NOMO-1 (cell line): ENCODE measurements around the gene PRPF40B.
"Not testable (repeated sequence)": the region's sequence is repeated elsewhere in the genome, so short reads cannot be mapped to it uniquely, and the experiment has no call there.

Experiments used
- DNase-seq, 2 experiments: peaks; one replicate each; lab custom pipeline; 2025; ENCODE audit not compliant: unreplicated experiment in 2 of 2; lab: John Stamatoyannopoulos, UW

Gene PRPF40B

GRCh38 chr12:49609059-49609874 lies 14.1 kb upstream of the PRPF40B start:
- no peak for DNase-seq

- DNase-seq = no peak
Measured at GRCh38 chr12:49609875-49610154, 13.5 kb upstream of the PRPF40B start.

GRCh38 chr12:49610785-49611184 lies 12.6 kb upstream of the PRPF40B start:
- DNase-seq = not testable (repeated sequence)

- DNase-seq = no peak
Measured at GRCh38 chr12:49612210-49612609, 11.2 kb upstream of the PRPF40B start.

GRCh38 chr12:49615725-49616124 lies 7.6 kb upstream of the PRPF40B start:
- DNase-seq = no peak

GRCh38 chr12:49616533-49617219 lies 6.7 kb upstream of the PRPF40B start:
- no peak for DNase-seq

- no peak for DNase-seq
Measured at GRCh38 chr12:49618576-49618975, 4.8 kb upstream of the PRPF40B start.

GRCh38 chr12:49619286-49619685 lies 4.1 kb upstream of the PRPF40B start:
- no peak for DNase-seq

- DNase-seq = no peak
Measured at GRCh38 chr12:49621651-49622500, 1.5 kb upstream of the PRPF40B start.

GRCh38 chr12:49622501-49623141 lies 740 bp upstream of the PRPF40B start:
- peak; percentile 29 to 66 for DNase-seq

GRCh38 chr12:49624921-49625577 lies 1.7 kb downstream of the PRPF40B start:
- DNase-seq = no peak

- DNase-seq = no peak
Measured at GRCh38 chr12:49626169-49626835, 2.9 kb downstream of the PRPF40B start.

GRCh38 chr12:49626836-49627235 lies 3.5 kb downstream of the PRPF40B start:
- DNase-seq = no peak

- DNase-seq = no peak
Measured at GRCh38 chr12:49627752-49628360, 4.5 kb downstream of the PRPF40B start.

GRCh38 chr12:49631336-49631907 lies 8.1 kb downstream of the PRPF40B start:
- DNase-seq = no peak

- DNase-seq = no peak
Measured at GRCh38 chr12:49632401-49632800, 9.0 kb downstream of the PRPF40B start.

GRCh38 chr12:49632986-49633702 lies 9.8 kb downstream of the PRPF40B start:
- no peak for DNase-seq

GRCh38 chr12:49633703-49634345 lies 10.5 kb downstream of the PRPF40B start:
- DNase-seq = no peak
